ENCODE results near the gene OR5AP2. TPM values are rescaled to one million over a fixed set of nuclear protein-coding genes. Genes with fewer than 3 reads are reported as not detected.

The OR5AP2 gene
- total and polyA plus RNA-seq, 2 donors (not counting 1 experiment from before 2014, with no cell fraction given) = not detected

- Histone ChIP-seq H3K79me2 (ENCODE audit: control insufficient read depth, insufficient read depth, low read length) (no peaks in the 10 kb centered on the region), H3K4me2 (ENCODE audit: extremely low read depth, insufficient read depth, low read length) (no peak overlapping the region), H3K36me3 (ENCODE audit: control insufficient read depth, insufficient read depth, low read length) (no peaks in the 10 kb centered on the region), H3K4me3 (replicated peaks in 1 of 4; ENCODE audit: control extremely low read depth in 1 of 4, insufficient read depth in 1 of 4, low read depth in 3 of 4, low read length in 4 of 4) (no peak overlapping the region), H3K27ac (ENCODE audit: insufficient read depth, low read length) (no peak overlapping the region), H2AFZ (ENCODE audit: low read length) (no peak overlapping the region), H3K9ac (ENCODE audit: insufficient read depth, low read length) (no peak overlapping the region), H3K27me3 (ENCODE audit: control insufficient read depth, insufficient read depth, low read length) (no peaks in the 10 kb centered on the region), H3K4me1 (ENCODE audit: control insufficient read depth, extremely low read depth, insufficient read depth, low read length) (no peaks in the 10 kb centered on the region), H4K20me1 (ENCODE audit: control insufficient read depth, extremely low read depth, insufficient read depth, low read length) (no peaks in the 10 kb centered on the region), H3K9me3 (ENCODE audit: control insufficient read depth, insufficient read depth, low read depth, low read length) (no peaks in the 10 kb centered on the region)
- TF ChIP-seq EZH2 (IDR thresholded peaks at IDR 0.05; ENCODE audit: low read length, missing control alignments) (no peak), CTCF (conservative IDR thresholded peaks at IDR 0.05 in 1 of 2, IDR thresholded peaks at IDR 0.05 in 1 of 2; ENCODE audit: low read depth in 1 of 2, low read length in 2 of 2) (no peak)
- no peak for DNase-seq (ENCODE audit: low read depth in 2 of 2)
These were observed 28.7 kb upstream of the OR5AP2 start for GRCh38 chr11:56670984-56671383.

- no peaks in the 10 kb centered on the region for H3K9me3 ChIP-seq (ENCODE audit: control insufficient read depth, insufficient read depth, low read depth, low read length)
- no peak within 1 kb of the TSS for H3K4me3 ChIP-seq (replicated peaks in 1 of 4; ENCODE audit: control extremely low read depth in 1 of 4, insufficient read depth in 1 of 4, low read depth in 3 of 4, low read length in 4 of 4)
These were observed 21.1 kb upstream of the OR5AP2 start, which contains the start of gene OR5AR1 for GRCh38 chr11:56663386-56663785. OR5AR1 (plus strand) TSS chr11:56663686; CDS start chr11:56663686, 0 bp downstream.

GRCh38 chr11:56659755-56660154 lies 17.5 kb upstream of the OR5AP2 start:
- TF ChIP-seq CTCF (conservative IDR thresholded peaks at IDR 0.05 in 1 of 2, IDR thresholded peaks at IDR 0.05 in 1 of 2; ENCODE audit: low read depth in 1 of 2, low read length in 2 of 2) (no peak), EZH2 (IDR thresholded peaks at IDR 0.05; ENCODE audit: low read length, missing control alignments) (no peak)
- Histone ChIP-seq H3K4me2 (ENCODE audit: extremely low read depth, insufficient read depth, low read length) (no peak overlapping the region), H3K9me3 (ENCODE audit: control insufficient read depth, insufficient read depth, low read depth, low read length) (no peaks in the 10 kb centered on the region), H3K79me2 (ENCODE audit: control insufficient read depth, insufficient read depth, low read length) (no peaks in the 10 kb centered on the region), H4K20me1 (ENCODE audit: control insufficient read depth, extremely low read depth, insufficient read depth, low read length) (no peaks in the 10 kb centered on the region), H3K36me3 (ENCODE audit: control insufficient read depth, insufficient read depth, low read length) (no peaks in the 10 kb centered on the region), H2AFZ (ENCODE audit: low read length) (no peak overlapping the region), H3K27me3 (ENCODE audit: control insufficient read depth, insufficient read depth, low read length) (no peaks in the 10 kb centered on the region), H3K4me3 (replicated peaks in 1 of 4; ENCODE audit: control extremely low read depth in 1 of 4, insufficient read depth in 1 of 4, low read depth in 3 of 4, low read length in 4 of 4) (no peak overlapping the region), H3K9ac (ENCODE audit: insufficient read depth, low read length) (no peak overlapping the region), H3K27ac (ENCODE audit: insufficient read depth, low read length) (no peak overlapping the region), H3K4me1 (ENCODE audit: control insufficient read depth, extremely low read depth, insufficient read depth, low read length) (no peaks in the 10 kb centered on the region)
- DNase-seq (ENCODE audit: low read depth in 2 of 2) = no peak

More at GRCh38 chr11:56663386-56663785, 21.1 kb upstream of the OR5AP2 start, which contains the start of gene OR5AR1:
- TF ChIP-seq EZH2 (IDR thresholded peaks at IDR 0.05; ENCODE audit: low read length, missing control alignments) (no peak), CTCF (conservative IDR thresholded peaks at IDR 0.05 in 1 of 2, IDR thresholded peaks at IDR 0.05 in 1 of 2; ENCODE audit: low read depth in 1 of 2, low read length in 2 of 2) (no peak)
- Histone ChIP-seq H3K79me2 (ENCODE audit: control insufficient read depth, insufficient read depth, low read length) (no peaks in the 10 kb centered on the region), H3K27me3 (ENCODE audit: control insufficient read depth, insufficient read depth, low read length) (no peaks in the 10 kb centered on the region), H3K36me3 (ENCODE audit: control insufficient read depth, insufficient read depth, low read length) (no peaks in the 10 kb centered on the region), H3K4me1 (ENCODE audit: control insufficient read depth, extremely low read depth, insufficient read depth, low read length) (no peaks in the 10 kb centered on the region), H2AFZ (ENCODE audit: low read length) (no peak within 1 kb of the TSS), H3K9ac (ENCODE audit: insufficient read depth, low read length) (no peak within 1 kb of the TSS), H3K4me2 (ENCODE audit: extremely low read depth, insufficient read depth, low read length) (no peak within 1 kb of the TSS), H4K20me1 (ENCODE audit: control insufficient read depth, extremely low read depth, insufficient read depth, low read length) (no peaks in the 10 kb centered on the region), H3K27ac (ENCODE audit: insufficient read depth, low read length) (no peak within 1 kb of the TSS)
- DNase-seq (ENCODE audit: low read depth in 2 of 2) = no peak
